Cerebellar cortex (tissue), 1 donor: ENCODE results near the gene PDSS1.

ENCODE experiments used
- DNase-seq: peaks from one replicate; pipeline ENCODE4 v3.0.0-alpha.2; 2015; ENCODE audit warnings: low spot score

Gene PDSS1

GRCh38 chr10:26699631-26700030 lies 2.1 kb downstream of the PDSS1 start:
- DNase-seq: no peak

- DNase-seq: no peak
Measured at GRCh38 chr10:26700884-26701630, 3.6 kb downstream of the PDSS1 start.

GRCh38 chr10:26703096-26703495 lies 5.6 kb downstream of the PDSS1 start:
- no peak for DNase-seq

GRCh38 chr10:26703974-26704373 lies 6.5 kb downstream of the PDSS1 start:
- no peak for DNase-seq

- DNase-seq: no peak
Measured at GRCh38 chr10:26706206-26706605, 8.7 kb downstream of the PDSS1 start.

- no peak for DNase-seq
Measured at GRCh38 chr10:26706936-26707335, 9.4 kb downstream of the PDSS1 start.

- DNase-seq: no peak
Measured at GRCh38 chr10:26711324-26711723, 13.8 kb downstream of the PDSS1 start.

- no peak for DNase-seq
Measured at GRCh38 chr10:26714415-26715136, 17.1 kb downstream of the PDSS1 start.

GRCh38 chr10:26715137-26715487 lies 17.6 kb downstream of the PDSS1 start:
- peak; percentile 86 for DNase-seq

GRCh38 chr10:26717476-26717875 lies 20.0 kb downstream of the PDSS1 start:
- peak; percentile 53 for DNase-seq

GRCh38 chr10:26721561-26721960 lies 24.1 kb downstream of the PDSS1 start:
- no peak for DNase-seq

- no peak for DNase-seq
Measured at GRCh38 chr10:26723016-26723415, 25.5 kb downstream of the PDSS1 start.

GRCh38 chr10:26725837-26726727 lies 28.6 kb downstream of the PDSS1 start:
- peak; percentile 75 for DNase-seq

GRCh38 chr10:26727005-26727404 lies 29.5 kb downstream of the PDSS1 start:
- DNase-seq: no peak

- no peak for DNase-seq
Measured at GRCh38 chr10:26728957-26729356, 31.5 kb downstream of the PDSS1 start.

- no peak for DNase-seq
Measured at GRCh38 chr10:26729395-26729794, 31.9 kb downstream of the PDSS1 start.

GRCh38 chr10:26730552-26730951 lies 33.1 kb downstream of the PDSS1 start:
- no peak for DNase-seq

GRCh38 chr10:26733750-26734568 lies 36.5 kb downstream of the PDSS1 start:
- no peak for DNase-seq

- no peak for DNase-seq
Measured at GRCh38 chr10:26735435-26735834, 37.9 kb downstream of the PDSS1 start.

- no peak for DNase-seq
Measured at GRCh38 chr10:26737730-26738129, 40.2 kb downstream of the PDSS1 start.

GRCh38 chr10:26738301-26738911 lies 40.9 kb downstream of the PDSS1 start:
- DNase-seq: no peak
